ENCODE results near the gene MUCL3. TPM values are rescaled to one million over a fixed set of nuclear protein-coding genes. Genes with fewer than 3 reads are reported as not detected.

MUCL3 gene
- total RNA-seq, 4 donors from 2014 or later: under 0.01 TPM; not detected in 3

DNA sequence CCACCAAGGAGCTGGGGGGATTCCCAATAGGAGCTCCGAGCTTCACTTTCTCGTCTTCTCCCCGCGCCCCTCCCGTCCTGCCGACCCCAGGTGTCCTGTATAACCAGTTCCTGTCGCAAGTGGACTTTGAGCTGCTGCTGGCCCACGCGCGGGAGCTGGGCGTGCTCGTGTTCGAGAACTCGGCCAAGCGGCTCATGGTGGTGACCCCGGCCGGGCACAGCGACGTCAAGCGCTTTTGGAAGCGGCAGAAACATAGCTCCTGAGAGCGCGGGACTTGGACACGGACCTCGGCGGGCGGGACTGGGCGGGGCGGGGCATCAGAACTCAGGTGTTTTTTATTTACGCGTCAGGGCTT, 27.1 kb upstream of the MUCL3 start:
- peak overlapping the region; percentile 47 to 48 for H3K4me3 ChIP-seq
- no peak for DNase-seq
- no peaks in the 10 kb centered on the region for H3K36me3 ChIP-seq
- intact Hi-C loops (cut with DNase I; ENCODE audit: low total_unique reads): no loop called here
- H3K9me3 ChIP-seq: no peaks in the 10 kb centered on the region
- no peaks in the 10 kb centered on the region for H3K27me3 ChIP-seq
- H3K4me1 ChIP-seq: peaks cover 9 to 15% of the 10 kb centered on the region in 2 donors
- H3K27ac ChIP-seq: peak overlapping the region; percentile 91 to 96
- TF ChIP-seq, protein P1, sequence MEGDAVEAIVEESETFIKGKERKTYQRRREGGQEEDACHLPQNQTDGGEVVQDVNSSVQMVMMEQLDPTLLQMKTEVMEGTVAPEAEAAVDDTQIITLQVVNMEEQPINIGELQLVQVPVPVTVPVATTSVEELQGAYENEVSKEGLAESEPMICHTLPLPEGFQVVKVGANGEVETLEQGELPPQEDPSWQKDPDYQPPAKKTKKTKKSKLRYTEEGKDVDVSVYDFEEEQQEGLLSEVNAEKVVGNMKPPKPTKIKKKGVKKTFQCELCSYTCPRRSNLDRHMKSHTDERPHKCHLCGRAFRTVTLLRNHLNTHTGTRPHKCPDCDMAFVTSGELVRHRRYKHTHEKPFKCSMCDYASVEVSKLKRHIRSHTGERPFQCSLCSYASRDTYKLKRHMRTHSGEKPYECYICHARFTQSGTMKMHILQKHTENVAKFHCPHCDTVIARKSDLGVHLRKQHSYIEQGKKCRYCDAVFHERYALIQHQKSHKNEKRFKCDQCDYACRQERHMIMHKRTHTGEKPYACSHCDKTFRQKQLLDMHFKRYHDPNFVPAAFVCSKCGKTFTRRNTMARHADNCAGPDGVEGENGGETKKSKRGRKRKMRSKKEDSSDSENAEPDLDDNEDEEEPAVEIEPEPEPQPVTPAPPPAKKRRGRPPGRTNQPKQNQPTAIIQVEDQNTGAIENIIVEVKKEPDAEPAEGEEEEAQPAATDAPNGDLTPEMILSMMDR (IDR thresholded peaks at IDR 0.05): no peak
- no peak for TF ChIP-seq POLR2A (IDR thresholded peaks at IDR 0.05)

GRCh38 chr6:30914076-30914853, 26.5 kb upstream of the MUCL3 start, which contains the start of gene VARS2:
Gene VARS2, plus strand, starts transcription at chr6:30914238. Its CDS starts 599 bp downstream, at chr6:30914837.
- peak within 1 kb of the TSS; percentile 47 to 48 for H3K4me3 ChIP-seq
- intact Hi-C loops (cut with DNase I; ENCODE audit: low total_unique reads): no loop called here
- peak within 1 kb of the TSS; percentile 91 to 96 for H3K27ac ChIP-seq

GRCh38 chr6:30914854-30915590, 25.8 kb upstream of the MUCL3 start:
- Histone ChIP-seq H3K4me3 (peak overlapping the region; percentile 47 to 48), H3K9me3 (no peaks in the 10 kb centered on the region), H3K4me1 (peaks cover 3 to 15% of the 10 kb centered on the region in 2 donors), H3K27ac (peak overlapping the region; percentile 91 to 96), H3K27me3 (no peaks in the 10 kb centered on the region), H3K36me3 (no peaks in the 10 kb centered on the region)
- TF ChIP-seq, protein P1 (IDR thresholded peaks at IDR 0.05): no peak
- TF ChIP-seq POLR2A (IDR thresholded peaks at IDR 0.05): no peak
- peak in 1 of 2 donors; percentile 29 for DNase-seq
- intact Hi-C loops (cut with DNase I; ENCODE audit: low total_unique reads): loop anchor here (5.0 kb wide), 1 partner anchor 162 kb away; no protein-coding TSS in a partner anchor

More at GRCh38 chr6:30914076-30914853, 26.5 kb upstream of the MUCL3 start, which contains the start of gene VARS2:
- DNase-seq: peak; percentile 93 to 97
- TF ChIP-seq POLR2A (IDR thresholded peaks at IDR 0.05): peak; percentile 65 to 90
- TF ChIP-seq, protein P1 (IDR thresholded peaks at IDR 0.05): peak; percentile 43 to 75 (median 53)
- Histone ChIP-seq H3K27me3 (no peaks in the 10 kb centered on the region), H3K36me3 (no peaks in the 10 kb centered on the region), H3K9me3 (no peaks in the 10 kb centered on the region), H3K4me1 (peaks cover 5 to 15% of the 10 kb centered on the region in 2 donors)

DNA sequence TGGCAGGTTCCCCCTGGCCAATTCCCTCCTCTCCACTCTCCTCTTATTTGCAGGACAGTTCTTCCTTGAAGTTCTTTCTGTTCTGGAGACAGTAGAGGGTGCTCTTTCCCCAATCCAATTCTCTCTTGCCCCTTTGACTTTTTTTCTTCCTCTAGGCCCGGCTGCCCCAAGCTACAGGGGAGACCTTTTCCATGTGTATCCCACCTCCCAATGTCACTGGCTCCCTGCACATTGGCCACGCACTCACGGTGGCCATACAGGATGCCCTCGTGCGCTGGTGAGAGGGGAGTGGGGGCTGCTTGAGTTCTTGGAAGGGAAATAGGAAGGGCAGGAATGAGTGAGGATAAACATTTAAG, 25.2 kb upstream of the MUCL3 start:
- no peaks in the 10 kb centered on the region for H3K9me3 ChIP-seq
- TF ChIP-seq POLR2A (IDR thresholded peaks at IDR 0.05): no peak
- TF ChIP-seq, protein P1 (IDR thresholded peaks at IDR 0.05): peak; percentile 57 to 69 (median 65)
- intact Hi-C loops (cut with DNase I; ENCODE audit: low total_unique reads): loop anchor here (5.0 kb wide), 1 partner anchor 162 kb away; no protein-coding TSS in a partner anchor
- peak overlapping the region; percentile 91 to 96 for H3K27ac ChIP-seq
- H3K36me3 ChIP-seq: no peaks in the 10 kb centered on the region
- no peak overlapping the region for H3K4me3 ChIP-seq
- H3K27me3 ChIP-seq: no peaks in the 10 kb centered on the region
- peak in 1 of 2 donors; percentile 37 for DNase-seq
- H3K4me1 ChIP-seq: peaks cover 3 to 15% of the 10 kb centered on the region in 2 donors

Measured in uterus (tissue), 4 donors.